PFSK-1 (cell line): Measurements from ENCODE around the gene PLXNA3.
A peak's percentile ranks its signal among the peaks of the same experiment; 100 is the strongest.

ENCODE experiments used
- FOXP2 ChIP-seq: optimal IDR thresholded peaks from 2 replicates; pipeline ENCODE3; 2011; ENCODE audit warnings: borderline replicate concordance, control low read depth, inconsistent platforms; ENCODE audit not compliant: insufficient read depth; ENCODE audit errors: extremely low read length, extremely low read depth
- POLR2AphosphoS5 ChIP-seq: IDR thresholded peaks from 2 replicates; pipeline ENCODE4 v1.6.1; 2012; ENCODE audit warnings: low read depth, mild to moderate bottlenecking, control low read depth, low read length, moderate library complexity
- REST ChIP-seq, 2 experiments: IDR thresholded peaks; 2 replicates each; pipeline versions ENCODE4 v1.6.1 to v1.8.0; 2011 to 2012; ENCODE audit warnings: low read depth in 2 of 2, low read length in 2 of 2, control low read depth in 1 of 2, inconsistent platforms in 1 of 2, mild to moderate bottlenecking in 1 of 2, moderate library complexity in 1 of 2; ENCODE audit not compliant: insufficient read depth in 1 of 2
- SIN3A ChIP-seq: IDR thresholded peaks from 2 replicates; pipeline ENCODE4 v1.6.1; 2012; ENCODE audit warnings: mild to moderate bottlenecking, low read length, moderate library complexity, borderline replicate concordance; ENCODE audit not compliant: insufficient read depth
- TAF1 ChIP-seq: IDR thresholded peaks from 2 replicates; pipeline ENCODE4 v1.6.1; 2012; ENCODE audit warnings: low read length, control low read depth, borderline replicate concordance; ENCODE audit not compliant: insufficient read depth

Gene PLXNA3

GRCh38 chrX:154426916-154427770, 30.9 kb upstream of the PLXNA3 start:
- no peak for TF ChIP-seq SIN3A
- no peak for TF ChIP-seq FOXP2
- TF ChIP-seq TAF1: no peak
- TF ChIP-seq POLR2AphosphoS5: no peak
- no peak for TF ChIP-seq REST (IDR thresholded peaks at IDR 0.05; ENCODE audit: insufficient read depth in 1 of 2, low read depth in 2 of 2, low read length in 2 of 2)

- TF ChIP-seq POLR2AphosphoS5 (peak; percentile 51), SIN3A (no peak)
Observed at GRCh38 chrX:154428176-154429171, 29.6 kb upstream of the PLXNA3 start, which contains the start of gene ATP6AP1. ATP6AP1 (plus strand) TSS chrX:154428677; CDS start chrX:154428693, 16 bp downstream.

- TF ChIP-seq POLR2AphosphoS5 (no peak), REST (IDR thresholded peaks at IDR 0.05; ENCODE audit: insufficient read depth in 1 of 2, low read depth in 2 of 2, low read length in 2 of 2) (no peak), SIN3A (no peak), TAF1 (no peak), FOXP2 (no peak)
Observed at GRCh38 chrX:154429711-154430110, 28.4 kb upstream of the PLXNA3 start.

- TF ChIP-seq TAF1 (no peak), FOXP2 (no peak), REST (IDR thresholded peaks at IDR 0.05; ENCODE audit: insufficient read depth in 1 of 2, low read depth in 2 of 2, low read length in 2 of 2) (no peak), SIN3A (no peak), POLR2AphosphoS5 (no peak)
Observed at GRCh38 chrX:154430479-154430878, 27.6 kb upstream of the PLXNA3 start.

GRCh38 chrX:154430916-154431315, 27.2 kb upstream of the PLXNA3 start:
- TF ChIP-seq SIN3A (no peak), FOXP2 (no peak), REST (IDR thresholded peaks at IDR 0.05; ENCODE audit: insufficient read depth in 1 of 2, low read depth in 2 of 2, low read length in 2 of 2) (no peak), POLR2AphosphoS5 (no peak), TAF1 (no peak)
